ENCODE data around the gene GSG1L.

Gene GSG1L

GRCh38 chr16:28062261-28062846, 1.2 kb downstream of the GSG1L start:
- DNase-seq, result no peak

GRCh38 chr16:28061352-28062101, 2.0 kb downstream of the GSG1L start:
- no peak for DNase-seq

- DNase-seq, result no peak
Measured at GRCh38 chr16:28059841-28060575, 3.5 kb downstream of the GSG1L start.

GRCh38 chr16:28058839-28059589, 4.5 kb downstream of the GSG1L start:
- no peak for DNase-seq

GRCh38 chr16:28057949-28058348, 5.6 kb downstream of the GSG1L start:
- no peak for DNase-seq

- DNase-seq, result no peak
Measured at GRCh38 chr16:28053461-28053860, 10.1 kb downstream of the GSG1L start.

- no peak for DNase-seq
Measured at GRCh38 chr16:28052274-28053128, 11.0 kb downstream of the GSG1L start.

GRCh38 chr16:28051486-28051885, 12.0 kb downstream of the GSG1L start:
- DNase-seq, result no peak

- DNase-seq, result no peak
Measured at GRCh38 chr16:28042811-28043210, 20.7 kb downstream of the GSG1L start.

GRCh38 chr16:28041615-28042014, 21.9 kb downstream of the GSG1L start:
- no peak for DNase-seq

GRCh38 chr16:28040039-28040438, 23.5 kb downstream of the GSG1L start:
- DNase-seq, result no peak

GRCh38 chr16:28039493-28039892, 24.0 kb downstream of the GSG1L start:
- no peak for DNase-seq

- DNase-seq, result no peak
Measured at GRCh38 chr16:28038409-28038808, 25.1 kb downstream of the GSG1L start.

GRCh38 chr16:28035866-28036393, 27.6 kb downstream of the GSG1L start:
- DNase-seq, result no peak

- no peak for DNase-seq
Measured at GRCh38 chr16:28033870-28034269, 29.6 kb downstream of the GSG1L start.

- no peak for DNase-seq
Measured at GRCh38 chr16:28029387-28030002, 34.0 kb downstream of the GSG1L start.

GRCh38 chr16:28027055-28027454, 36.5 kb downstream of the GSG1L start:
- DNase-seq, result no peak

- no peak for DNase-seq
Measured at GRCh38 chr16:28025631-28026030, 37.9 kb downstream of the GSG1L start.

GRCh38 chr16:28019218-28019617, 44.3 kb downstream of the GSG1L start:
- no peak for DNase-seq

- no peak for DNase-seq
Measured at GRCh38 chr16:28014851-28015250, 48.7 kb downstream of the GSG1L start.

GRCh38 chr16:28013878-28014277, 49.6 kb downstream of the GSG1L start:
- DNase-seq, result no peak

GRCh38 chr16:28013392-28013791, 50.1 kb downstream of the GSG1L start:
- DNase-seq, result no peak
